Measurements from ENCODE around the gene ATP1B2. TPM values are rescaled to one million over a fixed set of nuclear protein-coding genes. Genes with fewer than 3 reads are reported as not detected.

ATP1B2 gene
- total RNA-seq, 8 experiments from 2014 or later: 0.31 to 43.9 (median 8.4) TPM

Other genes with a start within 250 kb of the ATP1B2 start
- gene TMEM256, start 246.8 kb upstream of the ATP1B2 start, total RNA-seq: 100 to 1,000 TPM in 7 of 8 experiments, 10 to 100 TPM in 1; 50.7 to 141 (median 111) TPM
- gene NLGN2, start 243.1 kb upstream of the ATP1B2 start, total RNA-seq: 10 to 100 TPM in 7 of 8 experiments, 1 to 10 TPM in 1; 3.7 to 27.8 (median 18.1) TPM
- under 1 TPM in 1 of 8 experiments, not detected in 7; 1.00 TPM for gene SPEM1, start 230.6 kb upstream of the ATP1B2 start, total RNA-seq
- under 1 TPM in 3 of 8 experiments, not detected in 5; 0.24 to 0.43 (median 0.40) TPM for gene SPEM2, start 225.3 kb upstream of the ATP1B2 start, total RNA-seq
- 1 to 10 TPM in 1 of 8 experiments, under 1 TPM in 5, not detected in 2; 0.13 to 1.0 (median 0.32) TPM for gene SPEM3, start 222.1 kb upstream of the ATP1B2 start, total RNA-seq
- gene TMEM102, start 215.5 kb upstream of the ATP1B2 start, total RNA-seq: 1 to 10 TPM in 6 of 8 experiments, under 1 TPM in 2; 0.33 to 5.4 (median 1.7) TPM
- gene FGF11, start 211.4 kb upstream of the ATP1B2 start, total RNA-seq: 10 to 100 TPM in 4 of 8 experiments, 1 to 10 TPM in 2, under 1 TPM in 2; 0.61 to 17.4 (median 7.1) TPM
- 10 to 100 TPM in 1 of 8 experiments, 1 to 10 TPM in 7; 2.2 to 13.0 (median 8.0) TPM for gene CHRNB1, start 205.9 kb upstream of the ATP1B2 start, total RNA-seq
- 10 to 100 TPM in 7 of 8 experiments, 1 to 10 TPM in 1; 9.8 to 36.2 (median 13.4) TPM for gene ZBTB4, start 171.3 kb upstream of the ATP1B2 start, total RNA-seq
- 1 to 10 TPM in 4 of 8 experiments, under 1 TPM in 4; 0.49 to 1.9 (median 0.86) TPM for gene SLC35G6, start 169.5 kb upstream of the ATP1B2 start, total RNA-seq
- gene POLR2A, start 166.6 kb upstream of the ATP1B2 start, total RNA-seq: 100 to 1,000 TPM in 2 of 8 experiments, 10 to 100 TPM in 6; 26.0 to 137 (median 43.8) TPM
- gene TNFSF12, start 101.9 kb upstream of the ATP1B2 start, total RNA-seq: 1 to 10 TPM in 3 of 8 experiments, under 1 TPM in 4, not detected in 1; 0.22 to 2.9 (median 0.93) TPM
- gene TNFSF13, start 92.2 kb upstream of the ATP1B2 start, total RNA-seq: 1 to 10 TPM; 1.2 to 8.1 (median 2.0) TPM
- gene SENP3, start 89.0 kb upstream of the ATP1B2 start, total RNA-seq: 10 to 100 TPM; 37.9 to 75.0 (median 50.2) TPM
- gene CD68, start 71.3 kb upstream of the ATP1B2 start, total RNA-seq: 10 to 100 TPM in 1 of 8 experiments, 1 to 10 TPM in 4, under 1 TPM in 3; 0.58 to 15.7 (median 2.5) TPM
- gene MPDU1, start 67.1 kb upstream of the ATP1B2 start, total RNA-seq: 100 to 1,000 TPM in 1 of 8 experiments, 10 to 100 TPM in 7; 36.6 to 109 (median 71.4) TPM
- gene SOX15, start 60.8 kb upstream of the ATP1B2 start, total RNA-seq: 1 to 10 TPM; 1.4 to 3.9 (median 2.2) TPM
- gene FXR2, start 36.0 kb upstream of the ATP1B2 start, total RNA-seq: 10 to 100 TPM; 33.0 to 53.4 (median 46.1) TPM
- 100 to 1,000 TPM in 2 of 8 experiments, 10 to 100 TPM in 6; 66.9 to 115 (median 84.4) TPM for gene SAT2, start 23.1 kb upstream of the ATP1B2 start, total RNA-seq
- 10 to 100 TPM in 1 of 8 experiments, 1 to 10 TPM in 4, under 1 TPM in 2, not detected in 1; 0.54 to 26.2 (median 1.7) TPM for gene SHBG, start 20.8 kb upstream of the ATP1B2 start, total RNA-seq
- gene TP53, start 36.6 kb downstream of the ATP1B2 start, total RNA-seq: 100 to 1,000 TPM in 2 of 8 experiments, 10 to 100 TPM in 6; 11.6 to 136 (median 25.7) TPM
- gene WRAP53, start 37.6 kb downstream of the ATP1B2 start, total RNA-seq: 10 to 100 TPM in 7 of 8 experiments, 1 to 10 TPM in 1; 6.9 to 20.1 (median 13.2) TPM
- 100 to 1,000 TPM in 1 of 8 experiments, 10 to 100 TPM in 4, 1 to 10 TPM in 3; 1.2 to 490 (median 20.6) TPM for gene EFNB3, start 54.3 kb downstream of the ATP1B2 start, total RNA-seq
- 1 to 10 TPM in 2 of 8 experiments, under 1 TPM in 6; 0.25 to 4.4 (median 0.65) TPM for gene DNAH2, start 66.8 kb downstream of the ATP1B2 start, total RNA-seq
- gene KDM6B, start 183.3 kb downstream of the ATP1B2 start, total RNA-seq: 10 to 100 TPM in 5 of 8 experiments, 1 to 10 TPM in 3; 3.2 to 32.8 (median 12.5) TPM
- gene TMEM88, start 204.1 kb downstream of the ATP1B2 start, total RNA-seq: 10 to 100 TPM in 1 of 8 experiments, 1 to 10 TPM in 6, under 1 TPM in 1; 0.51 to 18.5 (median 4.1) TPM
- 100 to 1,000 TPM; 105 to 221 (median 145) TPM for gene NAA38, start 206.6 kb downstream of the ATP1B2 start, total RNA-seq
- gene CYB5D1, start 207.1 kb downstream of the ATP1B2 start, total RNA-seq: 10 to 100 TPM; 12.2 to 28.0 (median 16.9) TPM
- gene CHD3, start 237.9 kb downstream of the ATP1B2 start, total RNA-seq: 100 to 1,000 TPM in 2 of 8 experiments, 10 to 100 TPM in 6; 56.2 to 294 (median 78.2) TPM

All from motor neuron (in vitro differentiated cells).